ENCODE data around the gene ZBTB7B.

ZBTB7B gene

GRCh38 chr1:155030243-155030795 lies 27.7 kb downstream of the ZBTB7B start:
- ChIA-PET POLR2A (ENCODE audit: low non-redundant PET) (no interaction called here), CTCF (no interaction called here)
- no peak for TF ChIP-seq CTCF (conservative IDR thresholded peaks at IDR 0.05; ENCODE audit: low read depth)
- DNase-seq (ENCODE audit: low spot score) = no peak
- H3K27ac ChIP-seq = no peak overlapping the region

- ChIA-PET POLR2A (ENCODE audit: low non-redundant PET) (no interaction called here), CTCF (no interaction called here)
Measured at GRCh38 chr1:155030899-155031298, 28.3 kb downstream of the ZBTB7B start.

GRCh38 chr1:155032886-155033285 lies 30.3 kb downstream of the ZBTB7B start:
- no peak for DNase-seq (ENCODE audit: low spot score)
- ChIA-PET CTCF (interaction anchor here (1.5 kb wide), 1 partner anchor 15 kb away, joined by 4 read pairs; no protein-coding TSS in a partner anchor), POLR2A (ENCODE audit: low non-redundant PET) (no interaction called here)
- no peak overlapping the region for H3K27ac ChIP-seq
- TF ChIP-seq CTCF (conservative IDR thresholded peaks at IDR 0.05; ENCODE audit: low read depth) = no peak

More at GRCh38 chr1:155030899-155031298, 28.3 kb downstream of the ZBTB7B start:
- no peak for DNase-seq (ENCODE audit: low spot score)
- no peak for TF ChIP-seq CTCF (conservative IDR thresholded peaks at IDR 0.05; ENCODE audit: low read depth)
- no peak overlapping the region for H3K27ac ChIP-seq

- CTCF ChIA-PET = interaction anchor here (1.5 kb wide), 1 partner anchor 16 kb away, joined by 4 read pairs; no protein-coding TSS in a partner anchor
- DNase-seq (ENCODE audit: low spot score) = no peak
- TF ChIP-seq CTCF (conservative IDR thresholded peaks at IDR 0.05; ENCODE audit: low read depth) = no peak
- peak within 1 kb of the TSS; percentile 39 for H3K27ac ChIP-seq
- POLR2A ChIA-PET (ENCODE audit: low non-redundant PET) = no interaction called here
Measured at GRCh38 chr1:155033524-155033923, 30.9 kb downstream of the ZBTB7B start, which contains the start of the genes DCST1 and DCST2. DCST1 (plus strand) TSS chr1:155033824; CDS start chr1:155034037, 213 bp downstream. DCST2 (minus strand) TSS chr1:155033781; CDS start chr1:155033701, 80 bp downstream.

- peak overlapping the region; percentile 39 for H3K27ac ChIP-seq
- ChIA-PET CTCF (interaction anchor here (0.7 to 1.5 kb wide), 2 partner anchors 17 to 27 kb away, joined by 4 read pairs; no protein-coding TSS in a partner anchor), POLR2A (ENCODE audit: low non-redundant PET) (no interaction called here)
- no peak for TF ChIP-seq CTCF (conservative IDR thresholded peaks at IDR 0.05; ENCODE audit: low read depth)
- DNase-seq (ENCODE audit: low spot score) = no peak
Measured at GRCh38 chr1:155034318-155035208, 32.0 kb downstream of the ZBTB7B start.

GRCh38 chr1:155035936-155036335 lies 33.3 kb downstream of the ZBTB7B start:
- no peak for TF ChIP-seq CTCF (conservative IDR thresholded peaks at IDR 0.05; ENCODE audit: low read depth)
- no peak for DNase-seq (ENCODE audit: low spot score)
- CTCF ChIA-PET = no interaction called here
- no peak overlapping the region for H3K27ac ChIP-seq
- POLR2A ChIA-PET (ENCODE audit: low non-redundant PET) = no interaction called here
